ENCODE results near the gene RBMS3. TPM values are rescaled to one million over a fixed set of nuclear protein-coding genes. Genes with fewer than 3 reads are reported as not detected.
"Not testable (repeated sequence)": the region's sequence is repeated elsewhere in the genome, so short reads cannot be mapped to it uniquely, and the experiment has no call there.

RBMS3 gene
- total RNA-seq, 2 experiments from 2014 or later: 1.0 TPM; not detected in 1

DNA sequence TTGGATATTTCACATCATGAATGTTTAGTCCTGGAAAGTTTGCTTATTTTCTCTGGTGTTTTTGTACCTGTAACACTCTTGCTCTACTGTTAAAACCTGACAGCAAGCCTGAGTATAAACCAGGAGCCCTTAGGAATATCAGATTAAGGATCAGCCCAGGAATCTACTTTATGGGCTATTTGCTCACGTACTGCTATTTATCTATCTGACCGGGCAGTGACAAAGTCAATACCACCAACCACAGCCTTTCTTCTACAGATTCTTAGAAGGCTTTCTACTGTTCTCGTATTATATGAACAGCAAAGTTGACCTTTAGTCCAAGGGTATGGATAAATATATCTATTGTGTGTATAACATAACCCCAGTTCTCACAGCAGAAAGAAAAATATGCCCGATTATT lies 521.2 kb downstream of the RBMS3 start:
- CTCF ChIA-PET (ENCODE audit: unreplicated experiment): no interaction called here
- Histone ChIP-seq H3K36me3 (ENCODE audit: insufficient read depth, low read length) (no peaks in the 10 kb centered on the region), H3K27ac (ENCODE audit: low read depth, low read length, poor library complexity, severe bottlenecking) (no peak overlapping the region), H3K79me2 (ENCODE audit: insufficient read depth, low read depth, low read length) (no peaks in the 10 kb centered on the region), H3K4me2 (ENCODE audit: low read length) (no peak overlapping the region), H3K4me3 (ENCODE audit: low read depth, low read length, poor library complexity, severe bottlenecking) (no peak overlapping the region), H3K4me1 (ENCODE audit: insufficient read depth, low read length, poor library complexity, severe bottlenecking) (no peaks in the 10 kb centered on the region), H2AFZ (ENCODE audit: low read length) (no peak overlapping the region), H3K9me3 (ENCODE audit: low read length) (no peaks in the 10 kb centered on the region), H4K20me1 (ENCODE audit: insufficient read depth, low read length) (no peaks in the 10 kb centered on the region), H3K9me2 (ENCODE audit: insufficient read depth, low read length) (no peaks in the 10 kb centered on the region)
- DNase-seq (ENCODE audit: low spot score): no peak
- TF ChIP-seq EZH2phosphoT487 (IDR thresholded peaks at IDR 0.05; ENCODE audit: borderline replicate concordance, low read depth, low read length): no peak
- TF ChIP-seq CTCF (conservative IDR thresholded peaks at IDR 0.05; ENCODE audit: low read length): no peak
- intact Hi-C loops (cut with micrococcal nuclease; ENCODE audit: unreplicated experiment): no loop called here
- BruUV-seq (replicated peaks): no TSS peak
- POLR2A ChIA-PET: interaction anchor here (0.5 to 0.7 kb wide), 2 partner anchors 248 to 280 kb away, joined by 3 to 6 read pairs; no protein-coding TSS in a partner anchor

- no peaks in the 10 kb centered on the region for H3K79me2 ChIP-seq (ENCODE audit: insufficient read depth, low read depth, low read length)
- H3K4me1 ChIP-seq (ENCODE audit: insufficient read depth, low read length, poor library complexity, severe bottlenecking): no peaks in the 10 kb centered on the region
- CTCF ChIA-PET (ENCODE audit: unreplicated experiment): no interaction called here
- H3K27ac ChIP-seq (ENCODE audit: low read depth, low read length, poor library complexity, severe bottlenecking): no peak overlapping the region
- intact Hi-C loops (cut with micrococcal nuclease; ENCODE audit: unreplicated experiment): no loop called here
- DNase-seq (ENCODE audit: low spot score): no peak
- H3K9me2 ChIP-seq (ENCODE audit: insufficient read depth, low read length): no peaks in the 10 kb centered on the region
- no peak overlapping the region for H3K4me3 ChIP-seq (ENCODE audit: low read depth, low read length, poor library complexity, severe bottlenecking)
- H3K9me3 ChIP-seq (ENCODE audit: low read length): no peaks in the 10 kb centered on the region
- no peaks in the 10 kb centered on the region for H4K20me1 ChIP-seq (ENCODE audit: insufficient read depth, low read length)
- no peak overlapping the region for H3K4me2 ChIP-seq (ENCODE audit: low read length)
- POLR2A ChIA-PET: interaction anchor here (0.7 kb wide), 1 partner anchor 400 kb away, joined by 3 read pairs; no protein-coding TSS in a partner anchor
- no peaks in the 10 kb centered on the region for H3K36me3 ChIP-seq (ENCODE audit: insufficient read depth, low read length)
- no TSS peak for BruUV-seq (replicated peaks)
- H2AFZ ChIP-seq (ENCODE audit: low read length): no peak overlapping the region
- TF ChIP-seq EZH2phosphoT487 (IDR thresholded peaks at IDR 0.05; ENCODE audit: borderline replicate concordance, low read depth, low read length) (no peak), CTCF (conservative IDR thresholded peaks at IDR 0.05; ENCODE audit: low read length) (no peak)
Observed at GRCh38 chr3:29804044-29804443, 523.2 kb downstream of the RBMS3 start.

- Histone ChIP-seq H3K9me3 (ENCODE audit: low read length) (no peaks in the 10 kb centered on the region), H3K4me2 (ENCODE audit: low read length) (no peak overlapping the region), H3K4me3 (ENCODE audit: low read depth, low read length, poor library complexity, severe bottlenecking) (no peak overlapping the region), H2AFZ (ENCODE audit: low read length) (no peak overlapping the region), H3K4me1 (ENCODE audit: insufficient read depth, low read length, poor library complexity, severe bottlenecking) (no peaks in the 10 kb centered on the region), H3K36me3 (ENCODE audit: insufficient read depth, low read length) (no peaks in the 10 kb centered on the region), H3K9me2 (ENCODE audit: insufficient read depth, low read length) (no peaks in the 10 kb centered on the region), H4K20me1 (ENCODE audit: insufficient read depth, low read length) (no peaks in the 10 kb centered on the region), H3K27ac (ENCODE audit: low read depth, low read length, poor library complexity, severe bottlenecking) (no peak overlapping the region), H3K79me2 (ENCODE audit: insufficient read depth, low read depth, low read length) (no peaks in the 10 kb centered on the region)
- DNase-seq (ENCODE audit: low spot score): no peak
- intact Hi-C loops (cut with micrococcal nuclease; ENCODE audit: unreplicated experiment): no loop called here
- TF ChIP-seq CTCF (conservative IDR thresholded peaks at IDR 0.05; ENCODE audit: low read length) (no peak), EZH2phosphoT487 (IDR thresholded peaks at IDR 0.05; ENCODE audit: borderline replicate concordance, low read depth, low read length) (no peak)
- no TSS peak for BruUV-seq (replicated peaks)
- CTCF ChIA-PET (ENCODE audit: unreplicated experiment): no interaction called here
- POLR2A ChIA-PET: interaction anchor here (0.6 kb wide), 1 partner anchor 63 kb away, joined by 3 read pairs; no protein-coding TSS in a partner anchor
Observed at GRCh38 chr3:29805757-29806156, 524.9 kb downstream of the RBMS3 start.

GRCh38 chr3:29808324-29808723 lies 527.5 kb downstream of the RBMS3 start:
- intact Hi-C loops (cut with micrococcal nuclease; ENCODE audit: unreplicated experiment); H3K4me1 ChIP-seq (ENCODE audit: insufficient read depth, low read length, poor library complexity, severe bottlenecking); CTCF ChIA-PET (ENCODE audit: unreplicated experiment); H3K79me2 ChIP-seq (ENCODE audit: insufficient read depth, low read depth, low read length); H3K4me3 ChIP-seq (ENCODE audit: low read depth, low read length, poor library complexity, severe bottlenecking); H3K9me2 ChIP-seq (ENCODE audit: insufficient read depth, low read length); H2AFZ ChIP-seq (ENCODE audit: low read length); DNase-seq (ENCODE audit: low spot score); H3K9me3 ChIP-seq (ENCODE audit: low read length); H4K20me1 ChIP-seq (ENCODE audit: insufficient read depth, low read length); H3K36me3 ChIP-seq (ENCODE audit: insufficient read depth, low read length); H3K4me2 ChIP-seq (ENCODE audit: low read length); H3K27ac ChIP-seq (ENCODE audit: low read depth, low read length, poor library complexity, severe bottlenecking); BruUV-seq (replicated peaks): not testable (repeated sequence)
- POLR2A ChIA-PET: interaction anchor here (0.7 kb wide), 1 partner anchor 1465 kb away, joined by 6 read pairs; no protein-coding TSS in a partner anchor

Data from OCI-LY7 (cell line).